Lower lobe of right lung (tissue), 2 donors: ENCODE measurements around the gene RASA3. TPM values are rescaled to one million over a fixed set of nuclear protein-coding genes. Genes with fewer than 3 reads are reported as not detected.

Experiments used
- ATAC-seq, 2 donors: fragments of 200-7000 bp; cut with Tn5 transposase; one replicate each; pipeline ENCODE4 v1.9.1; 2020 to 2022; ENCODE audit warnings: mild to moderate bottlenecking in 2 of 2, moderate library complexity in 2 of 2
- DNase-seq: peaks from one replicate; pipeline ENCODE4 v3.0.0-alpha.2; 2020
- H3K27ac ChIP-seq: fragments of 200-600 bp; one replicate; pipeline ENCODE4 v1.8.0; 2022
- H3K27me3 ChIP-seq: fragments of 200-600 bp; one replicate; pipeline ENCODE4 v1.8.0; 2022; ENCODE audit warnings: low read depth
- H3K36me3 ChIP-seq: fragments of 200-600 bp; one replicate; pipeline ENCODE4 v1.8.0; 2022; ENCODE audit warnings: mild to moderate bottlenecking
- H3K4me1 ChIP-seq: fragments of 200-600 bp; one replicate; pipeline ENCODE4 v1.8.0; 2022
- H3K4me3 ChIP-seq: fragments of 200-600 bp; one replicate; pipeline ENCODE4 v1.8.0; 2022; ENCODE audit warnings: mild to moderate bottlenecking
- H3K9me3 ChIP-seq: fragments of 200-600 bp; one replicate; pipeline ENCODE4 v1.8.0; 2022
- intact Hi-C: fragments of 100-400 bp; cut with DNase I; formaldehyde crosslinking; loops from one replicate; pipeline ENCODE4 v1.11.0; 2022
- total RNA-seq: library from RNA; stranded (reverse); fragmentation: NEBNext Ultra II Directional; extraction: Animal tissue kit (Norgen Biotek cat#: 25700); gene quantifications from one replicate; pipeline ENCODE4 v1.2.1, GENCODE V29; 2021
- TF ChIP-seq, protein P1 (sequence below): fragments of 200-600 bp; IDR thresholded peaks from one replicate; pipeline ENCODE4 v1.8.0; 2022; ENCODE audit warnings: antibody characterized with exemption, mild to moderate bottlenecking
- donor health status: DM: no; HTN: yes; CAD: no; lungs with severe emphysema.

RASA3 gene
- total RNA-seq, 1 donor from 2014 or later, result 19.1 TPM

DNA sequence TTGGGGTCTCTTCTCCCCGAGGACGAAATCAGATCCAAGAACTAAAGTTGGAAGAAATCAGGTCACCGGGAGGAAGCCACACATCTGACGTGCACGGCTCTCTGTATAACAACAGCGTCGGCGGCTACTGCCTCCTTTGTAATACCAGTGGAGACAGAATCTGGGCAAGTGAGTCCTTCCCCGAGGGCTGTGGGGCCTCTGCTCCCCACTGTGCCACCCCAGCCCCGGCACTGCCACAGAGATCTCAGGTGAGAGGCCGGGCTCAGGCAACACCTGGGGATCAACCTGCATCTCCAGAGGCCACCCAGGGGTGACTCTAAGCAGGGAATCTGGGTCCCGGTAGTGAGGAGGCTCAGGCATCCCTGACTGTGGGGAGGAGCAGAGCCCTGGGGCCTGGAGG lies 124.9 kb downstream of the RASA3 start:
- no peak overlapping the region for H3K27ac ChIP-seq
- no peak overlapping the region for H3K4me3 ChIP-seq
- H3K9me3 ChIP-seq, result no peaks in the 10 kb centered on the region
- no peaks in the 10 kb centered on the region for H3K27me3 ChIP-seq
- peaks cover 37% of the 10 kb centered on the region for H3K36me3 ChIP-seq
- no peaks in the 10 kb centered on the region for H3K4me1 ChIP-seq
- intact Hi-C loops, result no loop called here
- no peak for ATAC-seq
- DNase-seq, result no peak
- TF ChIP-seq, protein P1, sequence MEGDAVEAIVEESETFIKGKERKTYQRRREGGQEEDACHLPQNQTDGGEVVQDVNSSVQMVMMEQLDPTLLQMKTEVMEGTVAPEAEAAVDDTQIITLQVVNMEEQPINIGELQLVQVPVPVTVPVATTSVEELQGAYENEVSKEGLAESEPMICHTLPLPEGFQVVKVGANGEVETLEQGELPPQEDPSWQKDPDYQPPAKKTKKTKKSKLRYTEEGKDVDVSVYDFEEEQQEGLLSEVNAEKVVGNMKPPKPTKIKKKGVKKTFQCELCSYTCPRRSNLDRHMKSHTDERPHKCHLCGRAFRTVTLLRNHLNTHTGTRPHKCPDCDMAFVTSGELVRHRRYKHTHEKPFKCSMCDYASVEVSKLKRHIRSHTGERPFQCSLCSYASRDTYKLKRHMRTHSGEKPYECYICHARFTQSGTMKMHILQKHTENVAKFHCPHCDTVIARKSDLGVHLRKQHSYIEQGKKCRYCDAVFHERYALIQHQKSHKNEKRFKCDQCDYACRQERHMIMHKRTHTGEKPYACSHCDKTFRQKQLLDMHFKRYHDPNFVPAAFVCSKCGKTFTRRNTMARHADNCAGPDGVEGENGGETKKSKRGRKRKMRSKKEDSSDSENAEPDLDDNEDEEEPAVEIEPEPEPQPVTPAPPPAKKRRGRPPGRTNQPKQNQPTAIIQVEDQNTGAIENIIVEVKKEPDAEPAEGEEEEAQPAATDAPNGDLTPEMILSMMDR, result no peak

GRCh38 chr13:114005206-114005724 lies 127.2 kb downstream of the RASA3 start:
- DNase-seq, result no peak
- no peak overlapping the region for H3K27ac ChIP-seq
- H3K27me3 ChIP-seq, result no peaks in the 10 kb centered on the region
- no peak overlapping the region for H3K4me3 ChIP-seq
- no peaks in the 10 kb centered on the region for H3K4me1 ChIP-seq
- intact Hi-C loops, result no loop called here
- H3K9me3 ChIP-seq, result no peaks in the 10 kb centered on the region
- TF ChIP-seq, protein P1, result no peak
- no peak for ATAC-seq
- H3K36me3 ChIP-seq, result peaks cover 23% of the 10 kb centered on the region

GRCh38 chr13:114004420-114005205 lies 127.8 kb downstream of the RASA3 start:
- peaks cover 17% of the 10 kb centered on the region for H3K36me3 ChIP-seq
- H3K4me3 ChIP-seq, result no peak overlapping the region
- DNase-seq (peak; percentile 41), ATAC-seq (no peak)
- no peaks in the 10 kb centered on the region for H3K4me1 ChIP-seq
- H3K27me3 ChIP-seq, result no peaks in the 10 kb centered on the region
- H3K27ac ChIP-seq, result no peak overlapping the region
- no peaks in the 10 kb centered on the region for H3K9me3 ChIP-seq
- TF ChIP-seq, protein P1, result no peak
- intact Hi-C loops, result no loop called here

- no peak for ATAC-seq
Measured at GRCh38 chr13:114002771-114003321, 129.6 kb downstream of the RASA3 start.

GRCh38 chr13:114002009-114002544 lies 130.3 kb downstream of the RASA3 start:
- no peak overlapping the region for H3K4me3 ChIP-seq
- peak; percentile 32 for DNase-seq
- intact Hi-C loops, result no loop called here
- no peaks in the 10 kb centered on the region for H3K9me3 ChIP-seq
- peaks cover 14% of the 10 kb centered on the region for H3K36me3 ChIP-seq
- H3K27ac ChIP-seq, result no peak overlapping the region
- H3K4me1 ChIP-seq, result peaks cover 5% of the 10 kb centered on the region
- TF ChIP-seq, protein P1, result no peak
- no peaks in the 10 kb centered on the region for H3K27me3 ChIP-seq
- ATAC-seq, result peak in 1 of 2 donors; percentile 5

More at GRCh38 chr13:114002771-114003321, 129.6 kb downstream of the RASA3 start:
- DNase-seq, result peak; percentile 21
- H3K27ac ChIP-seq, result no peak overlapping the region
- intact Hi-C loops, result no loop called here
- H3K27me3 ChIP-seq, result no peaks in the 10 kb centered on the region
- TF ChIP-seq, protein P1, result no peak
- peaks cover 14% of the 10 kb centered on the region for H3K36me3 ChIP-seq
- H3K4me3 ChIP-seq, result no peak overlapping the region
- peaks cover 2% of the 10 kb centered on the region for H3K4me1 ChIP-seq
- no peaks in the 10 kb centered on the region for H3K9me3 ChIP-seq
